Liver (tissue), 9 donors: ENCODE results near the gene ATXN1. TPM values are rescaled to one million over a fixed set of nuclear protein-coding genes. Genes with fewer than 3 reads are reported as not detected.

Source experiments
- DNase-seq: peaks from one replicate; pipeline ENCODE4 v3.0.0-alpha.2; 2017; ENCODE audit warnings: low spot score
- H3K27ac ChIP-seq, 2 donors: one replicate each; pipeline ENCODE4 v1.7.0; 2013; ENCODE audit warnings: inconsistent platforms in 2 of 2, low read length in 2 of 2, control low read depth in 1 of 2, low read depth in 1 of 2, mild to moderate bottlenecking in 1 of 2
- H3K27me3 ChIP-seq, 4 donors: one replicate each; pipeline versions ENCODE4 v1.6.1 to v1.7.0; 2013; ENCODE audit warnings: low read length in 3 of 4, inconsistent platforms in 1 of 4, mild to moderate bottlenecking in 1 of 4, moderate library complexity in 1 of 4; ENCODE audit not compliant: control insufficient read depth in 4 of 4, insufficient read depth in 4 of 4
- H3K36me3 ChIP-seq, 4 donors: one replicate each; pipeline versions ENCODE4 v1.6.1 to v1.7.0; 2013; ENCODE audit warnings: low read length in 3 of 4, mild to moderate bottlenecking in 3 of 4, low read depth in 1 of 4, moderate library complexity in 1 of 4; ENCODE audit not compliant: control insufficient read depth in 4 of 4, insufficient read depth in 3 of 4
- H3K4me1 ChIP-seq, 4 donors: one replicate each; pipeline versions ENCODE4 v1.6.1 to v1.7.0; 2013; ENCODE audit warnings: low read length in 3 of 4, mild to moderate bottlenecking in 3 of 4, moderate library complexity in 1 of 4; ENCODE audit not compliant: control insufficient read depth in 4 of 4, insufficient read depth in 4 of 4
- H3K4me3 ChIP-seq, 3 donors: one replicate each; pipeline versions ENCODE4 v1.6.1 to v1.7.0; 2013; ENCODE audit warnings: low read length in 3 of 3, control low read depth in 1 of 3, low read depth in 1 of 3, mild to moderate bottlenecking in 1 of 3
- H3K9ac ChIP-seq, 2 donors: one replicate each; pipeline ENCODE4 v1.7.0; 2013; ENCODE audit warnings: low read length in 2 of 2, mild to moderate bottlenecking in 2 of 2, moderate library complexity in 2 of 2, control low read depth in 1 of 2, low read depth in 1 of 2
- H3K9me3 ChIP-seq, 4 donors: one replicate each; pipeline versions ENCODE4 v1.6.1 to v1.7.0; 2013; ENCODE audit warnings: low read length in 3 of 4; ENCODE audit not compliant: control insufficient read depth in 4 of 4
- ATF3 ChIP-seq: IDR thresholded peaks from 2 replicates; pipeline ENCODE4 v1.6.1; 2016; ENCODE audit warnings: antibody characterized with exemption
- CTCF ChIP-seq: fragments of 150-350 bp; IDR thresholded peaks from 2 replicates; pipeline ENCODE4 v1.5.1; 2017; ENCODE audit warnings: improper control_type of control experiment, low read depth, low read length; ENCODE audit not compliant: missing input control
- EGR1 ChIP-seq, 2 donors: IDR thresholded peaks; 2 replicates each; pipeline ENCODE4 v1.6.1; 2016 to 2018; ENCODE audit warnings: antibody characterized with exemption in 2 of 2, low read depth in 2 of 2
- FOXA1 ChIP-seq: IDR thresholded peaks from 2 replicates; pipeline ENCODE4 v1.6.1; 2016; ENCODE audit warnings: antibody characterized with exemption
- FOXA2 ChIP-seq: IDR thresholded peaks from 2 replicates; pipeline ENCODE4 v1.6.1; 2016; ENCODE audit warnings: antibody characterized with exemption
- GABPA ChIP-seq, 2 donors: IDR thresholded peaks in 1 of 2; conservative IDR thresholded peaks in 1 of 2; 2 replicates each; pipeline ENCODE4 v1.6.1; 2016; ENCODE audit warnings: antibody characterized with exemption in 2 of 2, mild to moderate bottlenecking in 1 of 2, moderate library complexity in 1 of 2
- HNF4A ChIP-seq, 2 donors: conservative IDR thresholded peaks; 2 replicates each; pipeline ENCODE4 v1.6.1; 2016; ENCODE audit warnings: antibody characterized with exemption in 2 of 2, mild to moderate bottlenecking in 2 of 2
- HNF4G ChIP-seq: IDR thresholded peaks from 2 replicates; pipeline ENCODE4 v1.6.1; 2016; ENCODE audit warnings: antibody characterized with exemption
- JUND ChIP-seq, 2 donors: IDR thresholded peaks; 2 replicates each; pipeline ENCODE4 v1.6.1; 2016; ENCODE audit warnings: antibody characterized with exemption in 2 of 2
- MAX ChIP-seq: IDR thresholded peaks from 2 replicates; pipeline ENCODE4 v1.6.1; 2016; ENCODE audit warnings: antibody characterized with exemption
- NR2F2 ChIP-seq: IDR thresholded peaks from 2 replicates; pipeline ENCODE4 v1.6.1; 2016; ENCODE audit warnings: antibody characterized with exemption
- RAD21 ChIP-seq, 2 donors: IDR thresholded peaks; 2 replicates each; pipeline ENCODE4 v1.6.1; 2016; ENCODE audit warnings: antibody characterized with exemption in 2 of 2, mild to moderate bottlenecking in 2 of 2
- REST ChIP-seq: IDR thresholded peaks from 2 replicates; pipeline ENCODE4 v1.6.1; 2016; ENCODE audit warnings: antibody characterized with exemption, mild to moderate bottlenecking
- RXRA ChIP-seq, 2 donors: IDR thresholded peaks; 2 replicates each; pipeline ENCODE4 v1.6.1; 2017 to 2018; ENCODE audit warnings: antibody characterized with exemption in 2 of 2, mild to moderate bottlenecking in 1 of 2
- SP1 ChIP-seq: IDR thresholded peaks from 2 replicates; pipeline ENCODE4 v1.6.1; 2018; ENCODE audit warnings: antibody characterized with exemption, mild to moderate bottlenecking
- TAF1 ChIP-seq: conservative IDR thresholded peaks from 2 replicates; pipeline ENCODE4 v1.6.1; 2016; ENCODE audit warnings: antibody characterized with exemption, mild to moderate bottlenecking
- YY1 ChIP-seq: IDR thresholded peaks from 2 replicates; pipeline ENCODE4 v1.6.1; 2016; ENCODE audit warnings: antibody characterized with exemption, mild to moderate bottlenecking
- ZBTB33 ChIP-seq: IDR thresholded peaks from 2 replicates; pipeline ENCODE4 v1.6.1; 2016; ENCODE audit warnings: antibody characterized with exemption
- WGBS: extraction: QIAGEN DNeasy Blood & Tissue Kit; methylation state at CpG from one replicate; pipeline ENCODE4 v1.1.7; 2013; 5-methylcytosine and 5-hydroxymethylcytosine counted together
- polyA plus RNA-seq, 2 donors: library from polyadenylated mRNA; stranded (reverse) in 1 of 2; unstranded in 1 of 2; fragments of 200-250 nt in 1 of 2; fragments of >200 nt in 1 of 2; fragmentation: Nextera tagmentation in 1 of 2; extraction: Ambion mirVana in 1 of 2; gene quantifications; one replicate each; pipeline versions ENCODE4 v1.2.1 to v1.2.3, GENCODE V29; 2013 to 2015
- total RNA-seq, 2 donors: library from RNA; depleted of rRNA; stranded (reverse); fragments of >200 nt; gene quantifications; one replicate each; pipeline ENCODE4 v1.2.3, GENCODE V29; 2014
- donor health status: healthy.
- donor health status: healthy.
- donor health status: healthy.
- donor health status: healthy.
- donor health status: healthy.

Gene ATXN1
- total and polyA plus RNA-seq, 4 donors = 4.3 to 29.7 (median 8.2) TPM

- no peak for DNase-seq
- Histone ChIP-seq H3K9ac (no peak overlapping the region), H3K4me1 (no peaks in the 10 kb centered on the region), H3K27me3 (no peaks in the 10 kb centered on the region), H3K9me3 (no peaks in the 10 kb centered on the region), H3K4me3 (no peak overlapping the region), H3K36me3 (peaks cover 0 to 3% (median 0%) of the 10 kb centered on the region in 4 donors), H3K27ac (no peak overlapping the region)
- TF ChIP-seq ATF3 (no peak), HNF4A (conservative IDR thresholded peaks at IDR 0.05) (no peak), JUND (IDR thresholded peaks at IDR 0.05) (no peak), SP1 (no peak), RAD21 (IDR thresholded peaks at IDR 0.05) (no peak), HNF4G (no peak), REST (no peak), FOXA2 (no peak), GABPA (IDR thresholded peaks at IDR 0.05 in 1 of 2, conservative IDR thresholded peaks at IDR 0.05 in 1 of 2) (no peak), RXRA (IDR thresholded peaks at IDR 0.05) (no peak), MAX (no peak), YY1 (no peak), TAF1 (no peak), CTCF (no peak), NR2F2 (no peak), ZBTB33 (no peak), EGR1 (IDR thresholded peaks at IDR 0.05; ENCODE audit: low read depth in 2 of 2) (no peak), FOXA1 (no peak)
- WGBS = 89% methylated on average over 5 of the region's 5 CpGs
These were observed 465.8 kb downstream of the ATXN1 start for GRCh38 chr6:16295471-16295870.
